Measurements from ENCODE around the gene MKRN2.
A peak's percentile ranks its signal among the peaks of the same experiment; 100 is the strongest.

The MKRN2 gene

GRCh38 chr3:12549971-12550760 lies 6.7 kb upstream of the MKRN2 start:
- no peak for DNase-seq (ENCODE audit: insufficient read length, low spot score)
- TF ChIP-seq POU2F2 (IDR thresholded peaks at IDR 0.05; ENCODE audit: low read depth, low read length), result no peak
- TF ChIP-seq PAX5 (IDR thresholded peaks at IDR 0.05; ENCODE audit: insufficient read depth, low read length, severe bottlenecking), result no peak
- no peak for TF ChIP-seq TAF1 (IDR thresholded peaks at IDR 0.05; ENCODE audit: low read depth, low read length)
- no peak for FAIRE-seq

GRCh38 chr3:12553921-12554391 lies 2.9 kb upstream of the MKRN2 start:
- no peak for FAIRE-seq
- TF ChIP-seq TAF1 (IDR thresholded peaks at IDR 0.05; ENCODE audit: low read depth, low read length), result 0 out of 2 replicates have a peak, but pooled peaks have one; percentile 27
- TF ChIP-seq SPI1 (IDR thresholded peaks at IDR 0.05; ENCODE audit: low read depth, low read length), result no peak
- no peak for DNase-seq (ENCODE audit: insufficient read length, low spot score)

- TF ChIP-seq POLR2AphosphoS5 (IDR thresholded peaks at IDR 0.05; ENCODE audit: low read depth, low read length), result no peak
- TF ChIP-seq TAF1 (IDR thresholded peaks at IDR 0.05; ENCODE audit: low read depth, low read length), result no peak
- no peak for TF ChIP-seq SPI1 (IDR thresholded peaks at IDR 0.05; ENCODE audit: low read depth, low read length)
- no peak for TF ChIP-seq POLR2A (IDR thresholded peaks at IDR 0.05; ENCODE audit: low read depth, low read length)
- TF ChIP-seq POU2F2 (IDR thresholded peaks at IDR 0.05; ENCODE audit: low read depth, low read length), result no peak
- no peak for TF ChIP-seq PAX5 (IDR thresholded peaks at IDR 0.05; ENCODE audit: insufficient read depth, low read length, severe bottlenecking)
- FAIRE-seq (no peak), DNase-seq (ENCODE audit: insufficient read length, low spot score) (no peak)
Measured at GRCh38 chr3:12556314-12556689, 585 bp upstream of the MKRN2 start.

GRCh38 chr3:12557473-12558100 lies 700 bp downstream of the MKRN2 start:
- TF ChIP-seq POU2F2 (IDR thresholded peaks at IDR 0.05; ENCODE audit: low read depth, low read length), result no peak
- TF ChIP-seq POLR2AphosphoS5 (IDR thresholded peaks at IDR 0.05; ENCODE audit: low read depth, low read length), result no peak
- no peak for TF ChIP-seq PAX5 (IDR thresholded peaks at IDR 0.05; ENCODE audit: insufficient read depth, low read length, severe bottlenecking)
- TF ChIP-seq POLR2A (IDR thresholded peaks at IDR 0.05; ENCODE audit: low read depth, low read length), result no peak
- TF ChIP-seq SPI1 (IDR thresholded peaks at IDR 0.05; ENCODE audit: low read depth, low read length), result no peak
- TF ChIP-seq TAF1 (IDR thresholded peaks at IDR 0.05; ENCODE audit: low read depth, low read length), result no peak
- no peak for DNase-seq (ENCODE audit: insufficient read length, low spot score)
- peak; percentile 40 for FAIRE-seq

- no peak for FAIRE-seq
- no peak for DNase-seq (ENCODE audit: insufficient read length, low spot score)
- TF ChIP-seq POLR2A (IDR thresholded peaks at IDR 0.05; ENCODE audit: low read depth, low read length), result no peak
- no peak for TF ChIP-seq POLR2AphosphoS5 (IDR thresholded peaks at IDR 0.05; ENCODE audit: low read depth, low read length)
- TF ChIP-seq SPI1 (IDR thresholded peaks at IDR 0.05; ENCODE audit: low read depth, low read length), result no peak
- no peak for TF ChIP-seq PAX5 (IDR thresholded peaks at IDR 0.05; ENCODE audit: insufficient read depth, low read length, severe bottlenecking)
- TF ChIP-seq POU2F2 (IDR thresholded peaks at IDR 0.05; ENCODE audit: low read depth, low read length), result no peak
- TF ChIP-seq TAF1 (IDR thresholded peaks at IDR 0.05; ENCODE audit: low read depth, low read length), result no peak
Measured at GRCh38 chr3:12558706-12559105, 1.8 kb downstream of the MKRN2 start.

GRCh38 chr3:12559520-12559919 lies 2.6 kb downstream of the MKRN2 start:
- DNase-seq (ENCODE audit: insufficient read length, low spot score) (no peak), FAIRE-seq (no peak)
- TF ChIP-seq TAF1 (IDR thresholded peaks at IDR 0.05; ENCODE audit: low read depth, low read length), result no peak
- no peak for TF ChIP-seq PAX5 (IDR thresholded peaks at IDR 0.05; ENCODE audit: insufficient read depth, low read length, severe bottlenecking)
- no peak for TF ChIP-seq POU2F2 (IDR thresholded peaks at IDR 0.05; ENCODE audit: low read depth, low read length)
- no peak for TF ChIP-seq POLR2AphosphoS5 (IDR thresholded peaks at IDR 0.05; ENCODE audit: low read depth, low read length)
- TF ChIP-seq SPI1 (IDR thresholded peaks at IDR 0.05; ENCODE audit: low read depth, low read length), result no peak
- no peak for TF ChIP-seq POLR2A (IDR thresholded peaks at IDR 0.05; ENCODE audit: low read depth, low read length)

GRCh38 chr3:12560505-12561190 lies 3.8 kb downstream of the MKRN2 start:
- TF ChIP-seq POLR2AphosphoS5 (IDR thresholded peaks at IDR 0.05; ENCODE audit: low read depth, low read length) (peak; percentile 45; the same call in 1 of the 2 replicates), PAX5 (IDR thresholded peaks at IDR 0.05; ENCODE audit: insufficient read depth, low read length, severe bottlenecking) (no peak), POLR2A (IDR thresholded peaks at IDR 0.05; ENCODE audit: low read depth, low read length) (peak; percentile 46; the same call in 1 of the 2 replicates), TAF1 (IDR thresholded peaks at IDR 0.05; ENCODE audit: low read depth, low read length) (peak; percentile 39; the same call in 1 of the 2 replicates), SPI1 (IDR thresholded peaks at IDR 0.05; ENCODE audit: low read depth, low read length) (no peak), POU2F2 (IDR thresholded peaks at IDR 0.05; ENCODE audit: low read depth, low read length) (no peak)
- FAIRE-seq, result peak; percentile 83
- peak; percentile 29 for DNase-seq (ENCODE audit: insufficient read length, low spot score)

- TF ChIP-seq PAX5 (IDR thresholded peaks at IDR 0.05; ENCODE audit: insufficient read depth, low read length, severe bottlenecking) (no peak), TAF1 (IDR thresholded peaks at IDR 0.05; ENCODE audit: low read depth, low read length) (no peak), POU2F2 (IDR thresholded peaks at IDR 0.05; ENCODE audit: low read depth, low read length) (no peak), POLR2A (IDR thresholded peaks at IDR 0.05; ENCODE audit: low read depth, low read length) (no peak), SPI1 (IDR thresholded peaks at IDR 0.05; ENCODE audit: low read depth, low read length) (no peak)
Measured at GRCh38 chr3:12561397-12561796, 4.5 kb downstream of the MKRN2 start.

GRCh38 chr3:12562451-12562850 lies 5.6 kb downstream of the MKRN2 start:
- DNase-seq (ENCODE audit: insufficient read length, low spot score) (no peak), FAIRE-seq (no peak)
- TF ChIP-seq PAX5 (IDR thresholded peaks at IDR 0.05; ENCODE audit: insufficient read depth, low read length, severe bottlenecking) (no peak), SPI1 (IDR thresholded peaks at IDR 0.05; ENCODE audit: low read depth, low read length) (no peak), POU2F2 (IDR thresholded peaks at IDR 0.05; ENCODE audit: low read depth, low read length) (no peak), TAF1 (IDR thresholded peaks at IDR 0.05; ENCODE audit: low read depth, low read length) (no peak), POLR2A (IDR thresholded peaks at IDR 0.05; ENCODE audit: low read depth, low read length) (no peak), POLR2AphosphoS5 (IDR thresholded peaks at IDR 0.05; ENCODE audit: low read depth, low read length) (no peak)

More at GRCh38 chr3:12561397-12561796, 4.5 kb downstream of the MKRN2 start:
- DNase-seq (ENCODE audit: insufficient read length, low spot score) (no peak), FAIRE-seq (no peak)

Measured in GM12891 (cell line).